Esophagus (tissue), 2 donors: ENCODE results near the gene HIC2. TPM values are rescaled to one million over a fixed set of nuclear protein-coding genes. Genes with fewer than 3 reads are reported as not detected.
"Not testable (repeated sequence)": the region's sequence is repeated elsewhere in the genome, so short reads cannot be mapped to it uniquely, and the experiment has no call there.

Experiments
- H3K27ac ChIP-seq, 2 donors: one replicate each; pipeline ENCODE4 v1.5.1; 2013; ENCODE audit warnings: low read depth in 2 of 2, mild to moderate bottlenecking in 2 of 2, inconsistent platforms in 1 of 2, low read length in 1 of 2, moderate library complexity in 1 of 2
- H3K27me3 ChIP-seq, 2 donors: one replicate each; pipeline ENCODE4 v1.6.1; 2013; ENCODE audit warnings: low read length in 2 of 2, control low read depth in 1 of 2, mild to moderate bottlenecking in 1 of 2; ENCODE audit not compliant: insufficient read depth in 2 of 2, control insufficient read depth in 1 of 2
- H3K36me3 ChIP-seq, 2 donors: one replicate each; pipeline ENCODE4 v1.6.1; 2013; ENCODE audit warnings: low read length in 1 of 2; ENCODE audit not compliant: control insufficient read depth in 2 of 2, insufficient read depth in 2 of 2
- H3K4me1 ChIP-seq, 2 donors: one replicate each; pipeline ENCODE4 v1.6.1; 2013; ENCODE audit warnings: low read length in 1 of 2; ENCODE audit not compliant: control insufficient read depth in 2 of 2, insufficient read depth in 2 of 2
- H3K4me3 ChIP-seq, 2 donors: one replicate each; pipeline ENCODE4 v1.5.1; 2013; ENCODE audit warnings: low read length in 2 of 2, mild to moderate bottlenecking in 2 of 2, low read depth in 1 of 2, moderate library complexity in 1 of 2
- H3K9me3 ChIP-seq, 2 donors: one replicate each; pipeline ENCODE4 v1.6.1; 2013; ENCODE audit warnings: mild to moderate bottlenecking in 2 of 2, low read depth in 1 of 2, low read length in 1 of 2, moderate library complexity in 1 of 2; ENCODE audit not compliant: control insufficient read depth in 2 of 2, insufficient read depth in 1 of 2
- WGBS, 2 donors: extraction: QIAGEN DNeasy Blood & Tissue Kit; methylation state at CpG; one replicate each; pipeline ENCODE4 v1.1.7; 2013; 5-methylcytosine and 5-hydroxymethylcytosine counted together
- polyA plus RNA-seq, 2 donors: library from polyadenylated mRNA; stranded (reverse); fragments of 200-250 nt; gene quantifications; one replicate each; pipeline ENCODE4 v1.2.3, GENCODE V29; 2013
- donor health status: healthy with polysubstance abuse.
- donor health status: Bipolar disorder and iron deficiency.

The HIC2 gene
- polyA plus RNA-seq, 2 donors, result 1.6 to 2.2 TPM

DNA sequence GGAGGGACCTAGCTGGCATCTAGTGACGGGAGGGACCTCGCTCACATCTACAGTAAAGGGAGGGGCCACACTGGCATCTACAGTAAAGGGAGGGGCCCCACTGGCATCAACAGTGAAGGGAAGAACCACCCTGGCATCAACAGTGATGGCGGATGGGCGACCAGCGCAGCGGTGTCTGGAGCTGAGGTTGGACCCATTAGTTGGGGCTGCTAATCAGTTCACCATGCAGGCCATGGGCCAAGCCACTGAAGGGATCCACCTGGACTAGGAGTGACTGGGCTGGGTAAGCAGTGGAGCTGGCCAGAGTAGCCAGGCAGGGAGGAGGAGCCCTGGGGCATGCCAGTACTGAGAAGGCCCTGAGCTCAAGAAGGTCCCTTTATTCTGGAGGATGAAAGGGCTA, 73.4 kb downstream of the HIC2 start:
- H3K9me3 ChIP-seq, H3K27ac ChIP-seq, H3K36me3 ChIP-seq, H3K4me3 ChIP-seq, H3K27me3 ChIP-seq, H3K4me1 ChIP-seq: not testable (repeated sequence)
- WGBS, 2 donors, result 95 to 98% methylated on average over 4 of the region's 6 CpGs

- not testable (repeated sequence) for H3K36me3 ChIP-seq, H3K4me3 ChIP-seq, H3K27ac ChIP-seq, H3K27me3 ChIP-seq, H3K9me3 ChIP-seq, H3K4me1 ChIP-seq
- no CpG with 5 or more reads among the region's 8 CpGs for WGBS, 2 donors
These were observed 75.1 kb downstream of the HIC2 start for GRCh38 chr22:21492271-21492670.

GRCh38 chr22:21493789-21494782, 76.9 kb downstream of the HIC2 start:
- H3K36me3 ChIP-seq, H3K4me1 ChIP-seq, H3K9me3 ChIP-seq, H3K27ac ChIP-seq, H3K27me3 ChIP-seq, H3K4me3 ChIP-seq: not testable (repeated sequence)
- no CpG with 5 or more reads among the region's 23 CpGs for WGBS, 2 donors

DNA sequence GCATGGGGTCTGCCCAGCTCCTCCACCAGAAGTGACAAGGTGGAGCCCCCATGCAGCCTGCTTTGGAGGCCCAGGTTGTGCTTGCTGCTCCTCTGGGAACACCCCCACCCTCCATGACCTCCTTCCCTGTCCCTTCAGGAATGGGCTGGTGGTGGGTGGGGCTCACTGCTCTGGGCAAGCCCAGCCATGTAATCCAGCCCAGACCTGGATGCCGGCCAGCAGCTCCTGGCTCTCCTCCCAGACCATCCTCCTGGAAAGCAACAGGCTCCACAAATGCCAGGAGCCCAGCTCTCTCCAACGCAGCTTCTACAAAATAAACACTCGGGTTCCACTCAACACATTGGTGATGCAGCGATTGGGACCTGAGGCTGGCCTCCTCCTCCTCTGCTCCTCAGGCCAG, 80.8 kb downstream of the HIC2 start:
- not testable (repeated sequence) for H3K9me3 ChIP-seq, H3K27ac ChIP-seq, H3K4me1 ChIP-seq, H3K36me3 ChIP-seq, H3K27me3 ChIP-seq, H3K4me3 ChIP-seq
- no CpG with 5 or more reads among the region's 4 CpGs for WGBS, 2 donors

DNA sequence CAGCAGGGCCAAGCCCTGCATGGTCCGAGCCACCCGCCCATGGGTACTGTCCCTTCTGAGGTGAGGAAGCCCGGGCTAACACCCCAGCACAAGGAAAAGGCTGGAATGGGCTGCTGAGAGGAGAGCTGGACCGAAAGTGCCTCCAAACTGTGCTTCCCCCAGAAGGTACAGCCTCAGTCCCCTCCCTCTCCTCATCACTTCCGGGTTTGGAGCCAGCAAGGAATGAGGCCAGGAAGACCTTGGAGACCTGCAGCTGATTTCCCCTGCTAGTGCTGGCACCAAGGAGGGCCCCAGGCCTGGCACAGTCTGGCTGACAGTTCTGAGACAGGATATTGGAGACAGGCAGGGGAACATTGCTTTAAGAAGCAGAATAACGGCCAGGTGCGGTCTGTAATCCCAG, 81.3 kb downstream of the HIC2 start:
- not testable (repeated sequence) for H3K4me3 ChIP-seq, H3K27ac ChIP-seq
- no CpG with 5 or more reads among the region's 7 CpGs for WGBS, 2 donors

DNA sequence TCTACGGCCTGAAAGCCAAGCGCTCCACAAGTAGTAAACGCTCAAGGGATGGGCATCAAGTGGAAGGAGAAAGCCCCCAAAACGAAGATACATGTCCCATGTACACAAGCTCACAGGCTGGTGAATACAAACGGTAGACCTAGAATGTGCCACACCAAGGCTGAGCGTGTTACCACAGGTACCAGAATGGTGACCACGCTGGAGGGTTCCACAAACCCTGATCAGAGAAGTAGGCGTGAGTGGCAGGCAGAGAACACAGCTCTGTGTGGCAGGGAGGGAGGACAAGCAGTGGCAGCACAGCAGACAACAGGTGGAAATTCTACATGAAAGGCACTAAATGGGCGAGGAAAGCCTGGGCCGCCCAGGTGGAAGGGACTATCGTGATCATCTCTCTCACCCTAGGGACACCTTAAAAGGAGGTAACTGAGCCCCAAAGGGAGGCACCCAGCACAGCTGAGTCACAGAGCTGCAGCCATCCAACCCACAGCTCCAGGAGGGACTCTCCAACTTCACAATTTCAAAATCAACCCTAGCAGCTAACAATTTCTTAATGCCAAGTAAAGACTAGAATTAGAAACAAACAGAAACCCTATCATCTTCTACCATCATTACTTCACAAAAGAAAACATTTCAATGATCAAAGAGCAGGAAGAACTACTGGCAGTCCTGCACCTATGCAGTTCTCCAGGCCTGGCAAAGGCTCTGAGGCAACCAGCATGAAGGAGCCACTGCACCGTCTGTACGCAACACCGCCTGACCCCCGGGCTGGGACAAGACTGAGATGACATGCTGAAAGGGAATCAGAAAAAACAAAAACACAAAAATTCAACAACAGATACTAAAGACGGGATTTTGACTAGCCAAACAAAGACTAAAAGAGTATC, 82.7 kb downstream of the HIC2 start:
- not testable (repeated sequence) for H3K9me3 ChIP-seq, H3K27me3 ChIP-seq, H3K36me3 ChIP-seq, H3K4me3 ChIP-seq, H3K4me1 ChIP-seq, H3K27ac ChIP-seq
- no CpG with 5 or more reads among the region's 16 CpGs for WGBS, 2 donors

More for the DNA sequence above, 81.3 kb downstream of the HIC2 start:
- not testable (repeated sequence) for H3K36me3 ChIP-seq, H3K27me3 ChIP-seq, H3K9me3 ChIP-seq, H3K4me1 ChIP-seq

Other genes with a start within 250 kb of the HIC2 start
- gene RIMBP3B, start 33.6 kb upstream of the HIC2 start, polyA plus RNA-seq, result under 1 TPM in 1 of 2 donors, not detected in 1; 0.01 TPM
- gene TMEM191C, start 50.0 kb downstream of the HIC2 start, polyA plus RNA-seq, result 1 to 10 TPM; 3.2 to 3.9 TPM
- under 1 TPM; 0.01 to 0.02 TPM for gene RIMBP3C, start 134.1 kb downstream of the HIC2 start, polyA plus RNA-seq
- 10 to 100 TPM; 48.4 to 49.1 TPM for gene UBE2L3, start 150.3 kb downstream of the HIC2 start, polyA plus RNA-seq
- gene YDJC, start 212.7 kb downstream of the HIC2 start, polyA plus RNA-seq, result 10 to 100 TPM; 28.5 to 31.4 TPM
- under 1 TPM; 0.25 to 0.61 TPM for gene CCDC116, start 215.4 kb downstream of the HIC2 start, polyA plus RNA-seq
- 10 to 100 TPM; 18.7 to 52.7 TPM for gene SDF2L1, start 224.9 kb downstream of the HIC2 start, polyA plus RNA-seq
- 10 to 100 TPM; 29.7 to 41.8 TPM for gene PPIL2, start 248.6 kb downstream of the HIC2 start, polyA plus RNA-seq